NCI-H748 (cell line): Measurements from ENCODE around the gene C5orf63.

Experiments
- DNase-seq: peaks from one replicate; lab custom pipeline; 2025; ENCODE audit not compliant: unreplicated experiment; lab: John Stamatoyannopoulos, UW

Gene C5orf63

GRCh38 chr5:127076315-127077129, 3.2 kb upstream of the C5orf63 start:
- DNase-seq, result peak; percentile 13

GRCh38 chr5:127074466-127074865, 1.2 kb upstream of the C5orf63 start:
- DNase-seq, result no peak

- no peak for DNase-seq
Measured at GRCh38 chr5:127070243-127070642, 3.1 kb downstream of the C5orf63 start.

GRCh38 chr5:127068493-127069214, 4.6 kb downstream of the C5orf63 start:
- DNase-seq, result peak; percentile 40

DNA sequence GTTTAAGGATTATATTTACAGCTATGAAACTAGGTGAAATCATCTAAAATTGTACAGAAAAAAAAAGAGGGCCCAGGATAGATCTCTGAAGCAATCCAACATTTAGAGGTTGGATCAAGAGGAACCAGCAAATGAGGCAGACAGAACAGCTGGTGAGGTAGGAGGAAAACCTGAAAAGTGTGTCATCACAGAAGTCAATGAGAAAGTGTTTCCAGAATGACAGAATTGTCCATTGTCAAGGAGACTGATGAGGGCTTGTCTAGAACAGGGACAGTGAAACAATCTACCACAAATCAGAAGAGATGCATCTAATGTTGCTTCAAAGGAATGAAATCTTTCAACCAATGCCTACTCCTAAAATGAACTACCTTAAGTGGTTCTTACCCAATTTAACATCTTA, 6.6 kb downstream of the C5orf63 start:
- no peak for DNase-seq

GRCh38 chr5:127064253-127064840, 9.0 kb downstream of the C5orf63 start:
- no peak for DNase-seq

GRCh38 chr5:127063257-127063913, 9.9 kb downstream of the C5orf63 start:
- DNase-seq, result no peak

GRCh38 chr5:127061956-127062355, 11.3 kb downstream of the C5orf63 start:
- DNase-seq, result peak; percentile 24

GRCh38 chr5:127061537-127061936, 11.8 kb downstream of the C5orf63 start:
- no peak for DNase-seq

DNA sequence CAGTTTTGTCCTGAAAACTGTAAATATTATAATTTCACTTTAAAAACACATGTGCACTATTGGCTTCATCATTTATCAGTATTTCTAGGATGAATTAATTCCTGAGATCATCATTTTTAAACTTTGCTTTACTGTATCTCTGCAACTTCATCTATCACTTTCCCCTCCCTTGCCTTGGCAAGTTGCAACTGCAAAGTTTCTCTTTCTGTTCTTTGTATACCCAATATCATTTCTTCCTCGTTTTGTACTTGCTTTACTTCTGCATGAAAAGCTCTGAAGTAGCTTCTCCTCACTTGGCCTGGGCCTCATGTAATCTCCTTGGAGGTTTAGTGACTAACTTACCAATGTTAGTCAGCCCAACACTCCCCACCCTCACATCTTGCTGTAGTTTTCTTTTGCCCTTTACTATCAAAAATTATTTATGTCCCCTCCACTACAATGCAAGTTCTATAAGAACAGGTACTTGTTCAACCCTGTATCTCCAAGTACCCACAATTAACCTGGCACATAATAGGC, 12.8 kb downstream of the C5orf63 start:
- no peak for DNase-seq

DNA sequence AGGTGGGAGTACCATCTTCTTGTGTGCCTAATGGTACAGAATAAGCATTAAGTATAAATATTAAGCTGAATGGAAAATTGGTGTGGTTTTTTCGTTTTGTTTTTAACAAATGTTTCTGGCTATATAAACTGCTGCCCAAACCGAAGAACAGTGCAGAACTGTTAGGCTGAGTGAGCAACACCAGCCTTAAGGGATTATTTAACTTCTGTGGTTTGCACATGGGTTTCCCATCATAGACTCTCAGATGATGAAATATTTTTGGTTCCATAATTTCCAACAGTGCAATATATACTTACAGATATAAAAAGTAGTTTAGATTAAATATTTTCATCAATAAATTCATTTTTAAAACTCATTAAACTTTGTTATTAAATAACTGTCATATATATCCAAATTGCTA, 16.4 kb downstream of the C5orf63 start:
- DNase-seq, result no peak

- DNase-seq, result no peak
Measured at GRCh38 chr5:127055880-127056653, 17.2 kb downstream of the C5orf63 start.

- peak; percentile 9 for DNase-seq
Measured at GRCh38 chr5:127053551-127053950, 19.8 kb downstream of the C5orf63 start.

- peak; percentile 96 for DNase-seq
Measured at GRCh38 chr5:127053049-127053448, 20.3 kb downstream of the C5orf63 start.

GRCh38 chr5:127051591-127051990, 21.7 kb downstream of the C5orf63 start:
- no peak for DNase-seq

- DNase-seq, result no peak
Measured at GRCh38 chr5:127046343-127047072, 26.8 kb downstream of the C5orf63 start.

- DNase-seq, result no peak
Measured at GRCh38 chr5:127042593-127042992, 30.7 kb downstream of the C5orf63 start.

DNA sequence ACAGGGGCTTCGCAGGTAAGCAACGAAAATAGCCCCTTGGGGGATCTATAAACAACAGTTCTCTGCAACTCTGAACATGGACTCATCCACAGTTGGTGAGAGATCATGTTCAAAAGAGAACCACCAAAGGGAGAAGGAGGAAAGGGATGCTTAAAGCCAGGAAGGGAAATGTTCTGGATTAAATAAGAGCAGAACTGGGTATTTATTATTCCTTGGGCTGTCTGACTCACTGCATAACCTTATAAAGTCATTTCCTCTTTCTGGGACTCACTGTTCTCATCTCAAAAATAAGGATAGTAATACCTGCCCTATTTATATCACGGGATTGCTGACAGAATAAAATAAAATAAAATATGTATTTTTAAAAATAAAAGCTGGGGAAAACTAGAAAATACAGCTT, 31.7 kb downstream of the C5orf63 start:
- no peak for DNase-seq

GRCh38 chr5:127040796-127041520, 32.3 kb downstream of the C5orf63 start:
- DNase-seq, result peak; percentile 83
